ENCODE results near the gene OAF.

- TF ChIP-seq CTCF (IDR thresholded peaks at IDR 0.05) (no peak), POLR2A (IDR thresholded peaks at IDR 0.05) (no peak)
Observed at GRCh38 chr11:120233207-120233803, 22.5 kb downstream of the OAF start.

Data from heart left ventricle (tissue), 13 donors.